ENCODE results near the gene C1QL4.
A peak's percentile ranks its signal among the peaks of the same experiment; 100 is the strongest.
"Not testable (repeated sequence)": the region's sequence is repeated elsewhere in the genome, so short reads cannot be mapped to it uniquely, and the experiment has no call there.

The C1QL4 gene

DNA sequence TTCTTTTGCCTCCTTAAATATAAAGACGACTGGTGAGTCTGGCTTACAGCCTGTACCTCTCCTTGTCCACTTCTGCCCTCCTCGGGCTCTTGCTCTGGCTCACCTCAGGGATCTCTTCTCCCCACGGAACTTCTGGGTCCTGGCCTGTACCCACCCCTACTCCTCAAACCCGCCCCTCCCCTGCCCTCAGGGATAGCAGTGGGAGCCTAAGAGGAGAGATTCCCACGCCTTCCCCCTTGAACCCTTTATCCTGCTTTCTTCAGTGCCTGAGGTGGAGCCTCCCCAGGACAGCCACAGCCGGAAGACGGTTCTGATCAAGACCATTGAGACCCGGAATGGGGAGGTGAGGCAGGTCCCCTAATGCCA is 39.3 kb downstream of the C1QL4 start:
- DNase-seq = no peak

DNA sequence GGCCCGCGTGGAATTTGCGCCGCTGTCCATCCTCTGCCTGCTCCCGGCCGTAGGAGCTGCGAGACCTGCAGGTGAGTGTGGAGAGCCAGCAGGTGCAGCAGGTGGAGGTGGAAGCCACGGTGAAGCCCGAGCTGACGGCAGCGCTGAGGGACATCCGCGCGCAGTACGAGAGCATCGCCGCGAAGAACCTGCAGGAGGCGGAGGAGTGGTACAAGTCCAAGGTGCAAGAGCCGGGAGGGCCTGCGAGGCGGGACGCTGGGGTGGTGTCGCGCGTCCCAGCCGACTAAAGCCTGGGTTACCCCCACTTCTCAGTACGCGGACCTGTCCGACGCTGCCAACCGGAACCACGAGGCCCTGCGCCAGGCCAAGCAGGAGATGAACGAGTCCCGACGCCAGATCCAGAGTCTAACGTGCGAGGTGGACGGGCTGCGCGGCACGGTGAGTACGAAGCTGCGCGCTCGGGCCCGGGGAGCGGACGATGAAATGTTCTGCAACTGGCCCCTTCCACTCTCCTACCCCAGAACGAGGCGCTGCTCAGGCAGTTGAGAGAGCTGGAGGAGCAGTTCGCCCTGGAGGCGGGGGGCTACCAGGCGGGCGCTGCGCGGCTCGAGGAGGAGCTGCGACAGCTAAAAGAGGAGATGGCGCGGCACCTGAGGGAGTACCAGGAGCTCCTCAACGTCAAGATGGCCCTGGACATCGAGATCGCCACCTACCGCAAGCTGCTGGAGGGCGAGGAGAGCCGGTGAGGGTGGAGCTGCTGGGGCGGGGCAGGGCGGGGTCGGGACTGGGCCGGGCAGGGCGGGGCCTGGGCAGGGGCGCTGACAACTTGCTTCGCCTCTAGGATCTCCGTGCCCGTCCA is 39.9 kb downstream of the C1QL4 start:
- peak; percentile 76 for DNase-seq

DNA sequence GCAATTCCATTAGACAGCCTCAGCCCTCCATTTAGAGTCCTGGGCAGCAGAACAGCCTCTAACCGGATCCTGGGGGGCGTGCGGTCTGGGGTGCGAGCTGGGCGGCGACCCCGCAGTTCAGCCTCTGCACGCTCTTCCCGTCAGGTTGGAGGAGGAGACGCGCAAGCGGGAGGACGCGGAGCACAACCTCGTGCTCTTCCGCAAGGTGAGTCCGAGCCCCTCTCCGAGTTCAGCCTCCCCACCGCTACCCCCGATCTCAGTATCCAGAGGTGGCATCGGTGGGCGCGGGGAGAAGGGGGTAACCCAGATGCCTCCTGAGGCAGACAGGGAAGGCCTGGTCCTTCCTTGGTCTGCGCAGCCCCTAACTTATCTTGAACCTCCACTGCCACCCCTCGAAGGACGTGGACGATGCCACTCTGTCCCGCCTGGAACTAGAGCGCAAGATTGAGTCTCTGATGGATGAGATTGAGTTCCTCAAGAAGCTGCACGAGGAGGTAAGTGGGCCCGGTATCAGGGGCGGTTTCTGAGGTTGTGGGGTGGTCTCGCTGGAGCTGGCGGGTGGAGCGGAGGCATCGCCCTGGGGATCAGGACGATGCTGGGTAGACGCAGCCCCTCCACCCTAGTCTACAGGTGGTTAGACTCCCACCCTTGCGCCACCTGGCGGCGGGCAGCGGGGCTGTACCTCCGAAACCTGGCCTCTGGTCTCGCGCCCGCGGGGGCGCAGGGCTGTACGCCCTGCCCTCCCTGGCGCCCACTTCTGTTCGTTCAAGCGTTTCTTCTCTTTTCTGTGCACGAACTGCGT is 40.8 kb downstream of the C1QL4 start:
- DNase-seq = peak; percentile 20

DNA sequence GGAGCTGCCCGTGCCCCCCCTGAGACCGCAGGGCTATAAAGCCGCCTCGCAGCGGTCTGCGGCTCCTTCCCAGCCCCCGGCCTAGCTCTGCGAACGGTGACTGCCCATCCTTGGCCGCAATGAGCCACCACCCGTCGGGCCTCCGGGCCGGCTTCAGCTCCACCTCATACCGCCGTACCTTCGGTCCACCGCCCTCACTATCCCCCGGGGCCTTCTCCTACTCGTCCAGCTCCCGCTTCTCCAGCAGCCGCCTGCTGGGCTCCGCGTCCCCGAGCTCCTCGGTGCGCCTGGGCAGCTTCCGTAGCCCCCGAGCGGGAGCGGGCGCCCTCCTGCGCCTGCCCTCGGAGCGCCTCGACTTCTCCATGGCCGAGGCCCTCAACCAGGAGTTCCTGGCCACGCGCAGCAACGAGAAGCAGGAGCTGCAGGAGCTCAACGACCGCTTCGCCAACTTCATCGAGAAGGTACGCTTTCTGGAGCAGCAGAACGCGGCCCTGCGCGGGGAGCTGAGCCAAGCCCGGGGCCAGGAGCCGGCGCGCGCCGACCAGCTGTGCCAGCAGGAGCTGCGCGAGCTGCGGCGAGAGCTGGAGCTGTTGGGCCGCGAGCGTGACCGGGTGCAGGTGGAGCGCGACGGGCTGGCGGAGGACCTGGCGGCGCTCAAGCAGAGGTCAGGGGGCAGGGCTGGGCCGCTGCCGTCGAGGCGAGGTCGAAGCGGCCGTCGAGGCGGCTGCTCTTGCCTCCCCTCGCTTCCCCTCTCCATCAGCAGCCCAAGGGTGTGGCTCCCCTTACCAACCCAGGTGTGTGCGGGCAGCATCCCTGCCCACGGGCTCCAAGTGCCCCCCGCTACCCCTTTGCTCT is 41.7 kb downstream of the C1QL4 start, which contains the start of gene PRPH:
PRPH (plus strand) TSS at position 66 of the 855 bp plus-strand sequence; CDS start at position 120, 54 bp downstream.
- no peak for DNase-seq

DNA sequence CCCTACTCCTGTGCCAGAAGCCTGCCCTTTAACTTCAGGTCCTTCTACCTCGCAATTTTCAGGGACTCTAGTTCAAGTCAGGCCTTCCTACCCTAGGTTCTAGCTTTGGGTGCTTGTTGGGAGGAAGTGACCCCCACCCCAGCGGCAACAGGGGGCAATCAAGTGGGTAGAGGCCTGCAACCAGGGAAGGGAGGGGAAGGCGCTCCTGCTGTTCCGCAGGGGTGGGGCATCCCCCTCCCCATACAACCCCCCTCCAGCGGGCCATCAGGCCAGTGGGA is 42.2 kb downstream of the C1QL4 start:
- DNase-seq = no peak

DNA sequence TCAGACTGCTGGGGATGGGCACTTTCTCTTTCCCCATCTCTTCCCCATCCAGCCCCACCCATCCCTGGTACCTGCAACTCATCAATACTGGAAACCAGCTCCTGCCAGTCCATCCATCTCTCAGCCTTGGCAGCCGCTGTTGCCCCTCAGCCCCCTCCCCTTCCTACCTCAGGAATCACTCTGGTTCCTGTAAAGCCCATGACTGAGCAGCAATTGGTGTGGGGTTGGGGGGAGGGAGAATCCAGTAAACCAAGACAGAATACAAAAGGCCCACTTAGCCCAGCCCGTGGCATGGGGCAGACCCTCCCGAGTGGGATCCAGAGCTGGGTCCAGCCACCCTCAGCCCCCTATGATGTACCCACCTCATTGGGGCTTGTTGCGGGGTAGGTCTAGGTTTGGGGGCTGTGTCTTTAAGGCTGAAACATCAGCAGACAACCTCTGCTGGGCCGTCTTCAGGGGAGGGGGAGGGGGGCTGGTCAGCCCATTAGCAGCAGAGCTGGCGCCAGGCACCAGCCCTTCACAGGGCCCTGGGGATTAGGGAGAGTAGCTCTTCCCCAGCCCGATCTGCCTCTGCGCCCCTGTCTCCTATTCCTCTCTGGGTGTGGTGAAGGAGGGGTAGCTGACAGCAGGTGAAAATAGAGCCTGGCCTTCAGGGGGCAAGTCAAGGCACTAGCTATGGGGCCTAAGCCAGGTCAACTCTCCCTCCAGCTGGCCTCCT is 42.7 kb downstream of the C1QL4 start:
- DNase-seq = no peak

DNA sequence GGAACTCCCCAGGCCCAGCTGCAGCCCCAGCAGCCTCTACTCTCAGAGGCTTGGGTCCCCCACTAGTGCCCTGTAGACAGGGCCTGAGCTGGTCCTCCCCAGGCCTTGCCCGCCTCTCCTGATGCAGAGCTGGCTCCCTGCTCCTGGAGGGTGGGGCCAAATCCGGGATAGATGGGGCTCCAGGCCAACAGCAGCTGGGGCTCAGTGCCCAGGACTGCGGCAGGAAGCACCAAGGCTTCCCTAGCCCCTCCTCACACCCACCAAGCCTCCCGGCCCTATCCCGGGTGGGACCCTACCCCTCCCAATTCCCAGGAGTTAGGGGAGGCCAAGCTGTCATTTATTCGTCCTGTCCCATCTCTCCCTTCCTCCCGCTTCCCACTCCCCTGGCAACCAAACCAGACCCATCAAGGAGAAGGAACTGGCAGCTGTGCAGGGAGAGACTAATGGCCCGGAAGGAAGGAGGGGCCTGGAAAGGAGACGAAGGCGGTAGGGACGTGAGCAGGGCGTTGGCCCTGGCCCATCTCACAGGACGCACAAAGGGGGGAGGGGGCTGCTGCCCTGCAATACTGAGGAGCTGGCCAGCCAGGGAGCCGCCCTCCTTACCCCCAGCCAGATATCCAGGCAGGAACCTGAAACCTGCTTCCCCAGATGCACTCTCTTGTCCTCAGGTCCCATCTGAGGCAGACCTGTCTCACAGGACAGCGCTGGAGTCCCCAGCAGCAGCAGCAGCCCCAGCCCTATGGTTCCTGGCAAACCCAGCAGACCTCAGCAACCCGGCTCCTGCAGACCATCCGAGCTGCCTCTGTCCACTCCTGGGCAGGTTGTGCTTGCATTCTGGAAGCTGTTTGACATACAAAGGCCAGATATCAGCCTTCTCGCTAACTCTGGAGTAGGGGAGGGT is 43.7 kb downstream of the C1QL4 start:
- peak; percentile 73 for DNase-seq

DNA sequence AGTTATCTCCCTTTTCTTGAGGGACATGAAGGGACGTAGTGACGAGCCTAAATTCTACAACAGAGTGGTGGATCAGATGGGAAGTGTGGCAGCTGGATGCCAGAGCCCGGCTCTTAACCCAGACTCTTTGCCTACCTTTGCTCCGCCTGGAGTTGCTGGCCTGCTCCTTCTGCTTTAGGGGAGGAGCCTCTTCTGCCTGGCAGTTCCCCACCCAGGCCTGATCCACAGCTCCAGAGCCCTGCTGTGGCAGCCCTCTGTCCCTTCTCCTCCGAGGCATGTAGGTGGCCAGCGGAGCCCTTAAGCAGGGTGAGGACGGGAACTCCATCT is 44.3 kb downstream of the C1QL4 start:
- DNase-seq = no peak

DNA sequence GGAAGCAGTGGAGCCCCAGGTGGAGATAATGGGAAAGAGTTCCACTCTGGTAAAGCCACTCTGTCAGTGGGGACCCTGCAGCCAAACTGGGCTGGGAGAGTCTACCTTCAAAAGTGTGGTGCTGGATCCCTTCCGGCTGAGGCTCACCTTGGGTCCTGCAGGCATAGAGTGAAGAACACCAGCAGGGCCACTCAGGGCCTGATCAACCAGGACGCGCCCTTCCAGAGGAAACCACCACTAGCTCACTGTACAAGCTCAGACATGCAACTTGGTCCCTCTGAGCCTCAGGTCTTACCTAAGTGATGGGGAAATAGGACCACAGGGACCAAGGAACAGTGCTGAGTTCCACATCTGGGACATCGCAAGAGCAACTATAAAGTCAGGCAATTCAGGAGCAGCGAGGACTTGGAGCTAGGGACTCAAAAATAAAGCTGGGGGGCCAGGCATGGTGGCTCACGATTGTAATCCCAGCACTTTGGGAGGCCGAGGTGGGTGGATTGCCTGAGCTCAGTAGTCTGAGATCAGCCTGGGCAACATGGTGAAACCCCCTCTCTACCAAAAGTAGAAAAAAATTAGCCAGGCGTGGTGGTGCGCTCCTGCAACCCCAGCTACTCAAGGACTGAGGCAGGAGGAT is 47.9 kb downstream of the C1QL4 start:
- DNase-seq = no peak

DNA sequence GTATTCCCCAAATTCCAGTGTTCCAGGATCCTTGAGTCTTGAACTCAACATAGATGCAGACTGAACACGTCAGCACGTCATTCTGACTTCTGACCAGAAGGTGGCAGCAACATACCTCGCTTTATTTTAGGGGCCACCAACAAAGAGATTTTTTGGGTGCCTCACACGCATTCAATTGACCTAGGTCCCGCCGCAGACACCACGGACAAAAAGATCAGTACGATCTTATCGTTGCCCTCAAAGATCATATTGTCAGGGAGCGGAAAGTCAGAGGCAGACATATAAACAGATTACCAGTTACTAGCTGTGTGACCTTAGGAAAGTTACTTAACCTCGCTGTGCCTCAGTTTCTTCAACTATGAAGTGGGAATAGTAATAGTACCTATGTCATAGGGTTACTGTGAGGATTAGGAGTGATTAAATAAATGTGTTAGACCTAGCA is 48.6 kb downstream of the C1QL4 start:
- DNase-seq = no peak

DNA sequence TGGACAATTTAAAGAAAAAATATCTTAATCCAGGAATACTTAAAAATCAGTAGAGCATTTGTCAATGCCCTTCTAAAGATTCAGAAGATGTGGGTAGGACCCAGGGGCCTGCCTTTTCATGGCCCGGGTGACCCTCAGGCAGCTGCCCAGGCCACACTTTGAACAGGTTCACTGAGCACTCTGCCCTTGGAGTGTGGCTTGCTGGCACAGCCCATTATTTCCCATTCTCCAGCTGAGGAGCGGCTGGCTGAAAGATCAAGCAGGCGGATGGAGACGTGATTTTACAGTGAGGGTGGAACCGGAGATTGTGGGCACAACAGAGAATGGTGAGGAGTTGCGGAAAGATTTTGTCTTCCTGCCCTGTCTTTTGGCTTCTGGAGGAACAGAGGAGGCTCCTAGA is 49.1 kb downstream of the C1QL4 start:
- DNase-seq = no peak

DNA sequence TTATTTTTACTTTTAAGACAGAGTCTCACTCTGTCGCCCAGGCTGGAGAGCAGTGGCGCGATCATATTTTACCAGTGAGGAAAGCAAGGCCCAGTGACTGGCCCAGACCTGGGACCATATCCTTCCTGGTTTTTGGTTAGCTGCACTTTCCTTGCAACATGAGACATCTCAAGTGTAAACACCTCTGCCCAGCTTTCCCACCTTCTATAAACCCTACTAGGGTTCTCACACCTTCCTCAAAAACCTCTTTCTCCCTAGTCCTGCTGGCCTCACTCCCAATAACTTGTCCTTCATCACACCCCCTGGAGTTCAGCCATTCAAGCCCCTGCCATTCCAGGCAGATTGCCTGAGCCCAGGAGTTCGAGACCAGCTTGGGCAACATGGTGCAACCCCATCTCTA is 52.3 kb downstream of the C1QL4 start:
- DNase-seq = no peak

DNA sequence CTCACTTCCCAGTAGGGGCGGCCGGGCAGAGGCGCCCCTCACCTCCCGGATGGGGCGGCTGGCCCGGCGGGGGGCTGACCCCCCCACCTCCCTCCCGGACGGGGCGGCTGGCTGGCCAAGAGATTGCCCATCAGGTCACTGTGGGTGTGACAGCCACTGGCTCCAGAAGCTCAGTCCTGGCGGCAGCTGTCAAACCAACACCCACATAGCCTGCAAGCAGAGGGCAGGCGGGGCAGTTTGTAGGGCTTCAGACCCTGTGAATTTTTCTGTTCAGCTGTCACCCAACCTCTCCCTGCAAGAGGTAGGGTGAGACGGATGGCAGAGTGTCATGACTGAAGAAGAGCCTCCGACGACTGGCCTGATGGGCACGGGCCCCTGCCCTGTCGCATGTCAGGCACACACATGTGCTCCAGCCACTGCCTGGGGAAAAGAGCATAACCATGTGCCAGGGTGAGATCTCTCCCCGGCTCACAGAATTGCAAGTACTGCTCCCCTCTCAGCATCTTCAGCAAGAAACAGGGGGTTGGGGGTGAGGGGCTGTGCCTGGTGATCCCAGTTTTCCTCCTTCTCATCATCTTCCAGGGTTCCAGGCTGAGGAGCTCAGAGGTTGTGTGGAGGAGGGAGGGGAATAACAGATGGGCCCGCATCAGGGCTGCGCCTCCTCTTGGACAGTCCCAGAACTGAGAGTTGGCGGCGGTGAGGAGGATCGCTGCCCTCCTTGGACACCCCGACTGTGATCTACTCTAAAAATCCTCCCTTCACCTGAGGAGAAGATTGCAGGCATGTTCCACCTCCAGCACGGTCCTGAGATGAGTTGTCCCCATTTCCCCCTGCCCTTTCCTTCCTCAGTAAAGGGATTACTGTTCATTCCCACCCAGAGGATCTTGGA is 53.2 kb downstream of the C1QL4 start:
- DNase-seq = no peak

DNA sequence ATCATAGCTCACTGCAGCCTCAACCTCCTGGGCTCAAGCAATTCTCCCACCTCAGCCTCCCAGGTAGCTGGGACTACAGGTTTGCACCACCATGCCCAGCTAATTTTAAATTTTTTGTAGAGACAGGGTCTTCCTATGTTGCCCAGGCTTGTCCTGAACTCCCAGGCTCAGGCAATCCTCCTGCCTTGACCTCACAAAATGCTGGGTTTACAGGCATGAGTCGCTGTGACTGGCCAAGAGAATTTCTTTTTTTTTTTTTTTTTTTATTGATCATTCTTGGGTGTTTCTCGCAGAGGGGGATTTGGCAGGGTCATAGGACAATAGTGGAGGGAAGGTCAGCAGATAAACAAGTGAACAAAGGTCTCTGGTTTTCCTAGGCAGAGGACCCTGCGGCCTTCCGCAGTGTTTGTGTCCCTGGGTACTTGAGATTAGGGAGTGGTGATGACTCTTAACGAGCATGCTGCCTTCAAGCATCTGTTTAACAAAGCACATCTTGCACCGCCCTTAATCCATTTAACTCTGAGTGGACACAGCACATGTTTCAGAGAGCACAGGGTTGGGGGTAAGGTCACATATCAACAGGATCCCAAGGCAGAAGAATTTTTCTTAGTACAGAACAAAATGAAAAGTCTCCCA is 54.1 kb downstream of the C1QL4 start:
- DNase-seq = not testable (repeated sequence)
